ENCODE data around the gene PAK5. TPM values are rescaled to one million over a fixed set of nuclear protein-coding genes. Genes with fewer than 3 reads are reported as not detected.

Gene PAK5
- 0.03 TPM in 1 of 2 replicates, not detected in the other for total RNA-seq

GRCh38 chr20:9838378-9839295 is at the start of gene PAK5:
PAK5 (minus strand) TSS chr20:9839076; CDS start chr20:9644328, 194,748 bp downstream.

GRCh38 chr20:9514461-9515213 is 324.2 kb downstream of the PAK5 start, which contains the start of gene LAMP5:
LAMP5 (plus strand) TSS chr20:9514590; CDS start chr20:9514853, 263 bp downstream.

Other genes with a start within 250 kb of the PAK5 start
- 2.2 and 2.5 TPM in 2 replicates for gene ANKEF1, start 195.9 kb upstream of the PAK5 start, total RNA-seq

Measured in smooth muscle cell of the pulmonary artery (primary cell).